Mesenteric fat pad (tissue), 1 donor: Measurements from ENCODE around the gene ZFP37. TPM values are rescaled to one million over a fixed set of nuclear protein-coding genes. Genes with fewer than 3 reads are reported as not detected.
A peak's percentile ranks its signal among the peaks of the same experiment; 100 is the strongest.
"Not testable (repeated sequence)": the region's sequence is repeated elsewhere in the genome, so short reads cannot be mapped to it uniquely, and the experiment has no call there.

Experiments
- DNase-seq: peaks from one replicate; pipeline ENCODE4 v3.0.0-alpha.2; 2020; ENCODE audit warnings: low spot score
- long read RNA-seq: library from polyadenylated mRNA; unstranded; transcript quantifications from one replicate; pipeline ENCODE4 v2.0.0, GENCODE V29; 2020
- total RNA-seq: library from RNA; stranded (reverse); fragmentation: NEBNext Ultra II Directional; extraction: Animal tissue kit (Norgen Biotek cat#: 25700); gene quantifications from one replicate; pipeline ENCODE4 v1.2.1, GENCODE V29; 2021
- donor health status: DM: yes; HTN: yes; CAD: no.

Gene ZFP37
- 2.0 TPM for total RNA-seq
- long read RNA-seq, full-length matches to known transcripts, result 2 of 4 reads
- long read RNA-seq, partial matches to known transcripts, result 0 of 4 reads
- long read RNA-seq, other reads (novel, unspliced or antisense), result 2 of 4 reads

GRCh38 chr9:113056191-113057106, at the start of gene ZFP37:
Gene ZFP37 (minus strand): TSS chr9:113056724. CDS start chr9:113056688, 36 bp downstream.
- peak; percentile 95 for DNase-seq

GRCh38 chr9:113105345-113105744, 48.8 kb upstream of the ZFP37 start:
- not testable (repeated sequence) for DNase-seq

GRCh38 chr9:113095561-113095960, 39.0 kb upstream of the ZFP37 start:
- no peak for DNase-seq

- DNase-seq, result peak; percentile 65
Measured at GRCh38 chr9:113089924-113090323, 33.4 kb upstream of the ZFP37 start.

- DNase-seq, result not testable (repeated sequence)
Measured at GRCh38 chr9:113089143-113089505, 32.6 kb upstream of the ZFP37 start.

- peak; percentile 85 for DNase-seq
Measured at GRCh38 chr9:113088456-113089142, 32.1 kb upstream of the ZFP37 start.

GRCh38 chr9:113062932-113063310, 6.4 kb upstream of the ZFP37 start:
- DNase-seq, result not testable (repeated sequence)

- not testable (repeated sequence) for DNase-seq
Measured at GRCh38 chr9:113062256-113062931, 5.9 kb upstream of the ZFP37 start.

- DNase-seq, result not testable (repeated sequence)
Measured at GRCh38 chr9:113061072-113061850, 4.7 kb upstream of the ZFP37 start.

GRCh38 chr9:113059581-113060284, 3.2 kb upstream of the ZFP37 start:
- not testable (repeated sequence) for DNase-seq

GRCh38 chr9:113057193-113057592, 669 bp upstream of the ZFP37 start:
- DNase-seq, result no peak

GRCh38 chr9:113042884-113043657, 13.5 kb downstream of the ZFP37 start:
- DNase-seq, result no peak

GRCh38 chr9:113026200-113026599, 30.3 kb downstream of the ZFP37 start:
- DNase-seq, result no peak

- no peak for DNase-seq
Measured at GRCh38 chr9:113018247-113018646, 38.3 kb downstream of the ZFP37 start.

- no peak for DNase-seq
Measured at GRCh38 chr9:113012492-113012891, 44.0 kb downstream of the ZFP37 start.

- no peak for DNase-seq
Measured at GRCh38 chr9:113011911-113012381, 44.6 kb downstream of the ZFP37 start, which contains the start of gene ZNF883. Gene ZNF883 (minus strand): TSS chr9:113012192.

GRCh38 chr9:113005777-113006176, 50.7 kb downstream of the ZFP37 start:
- no peak for DNase-seq

- DNase-seq, result no peak
Measured at GRCh38 chr9:112997236-112997941, 59.1 kb downstream of the ZFP37 start.
